B cell (primary cell): ENCODE results near the gene UBE2D1. TPM values are rescaled to one million over a fixed set of nuclear protein-coding genes. Genes with fewer than 3 reads are reported as not detected.

Source experiments
- ATAC-seq: fragments of 200-7000 bp; cut with Tn5 transposase; one replicate; pipeline ENCODE4 v1.10.0; 2021; ENCODE audit warnings: low read depth, mild to moderate bottlenecking, moderate number of reproducible peaks, moderate library complexity
- CTCF ChIA-PET: fragments of 350-600 bp; sonication (Branson Sonifier 250); formaldehyde crosslinking; loops from one replicate; lab custom pipeline; 2021; ENCODE audit warnings: antibody characterized with exemption, inconsistent platforms; lab: Charles Lee
- POLR2A ChIA-PET: fragments of 350-600 bp; sonication (Branson Sonifier 250); formaldehyde crosslinking; loops from one replicate; lab custom pipeline; 2021; ENCODE audit warnings: antibody characterized with exemption; lab: Charles Lee
- DNase-seq: peaks from one replicate; pipeline ENCODE4 v3.0.0; 2013
- H2AFZ ChIP-seq: 2 replicates; pipeline ENCODE4 v1.6.1; 2012; ENCODE audit warnings: mild to moderate bottlenecking, low read depth, low read length; ENCODE audit not compliant: insufficient read depth, poor library complexity, severe bottlenecking
- H3K27ac ChIP-seq, 2 donors: 1 replicate in 1 of 2; 2 replicates in 1 of 2; pipeline ENCODE4 v1.5.1; 2012 to 2013; ENCODE audit warnings: low read length in 2 of 2, mild to moderate bottlenecking in 2 of 2, moderate library complexity in 1 of 2
- H3K27me3 ChIP-seq, 4 experiments: fragments of 200-600 bp in 1 of 4; sonication (generic) in 1 of 4; replicated peaks in 1 of 4; 1 replicate in 2 of 4; 2 replicates in 2 of 4; pipeline versions ENCODE4 v1.6.1 to v1.7.0; 2013 to 2016; ENCODE audit warnings: low read length in 3 of 4, mild to moderate bottlenecking in 2 of 4, mixed read lengths in 1 of 4, moderate library complexity in 1 of 4; ENCODE audit not compliant: insufficient read depth in 4 of 4, control insufficient read depth in 3 of 4; ENCODE audit errors: control extremely low read depth in 1 of 4
- H3K36me3 ChIP-seq, 2 experiments: replicated peaks in 1 of 2; 1 replicate in 1 of 2; 2 replicates in 1 of 2; pipeline versions ENCODE4 v1.6.1 to v1.7.1; 2013; ENCODE audit warnings: low read length in 1 of 2; ENCODE audit not compliant: insufficient read depth in 2 of 2, control insufficient read depth in 1 of 2; ENCODE audit errors: control extremely low read depth in 1 of 2, extremely low read depth in 1 of 2
- H3K4me1 ChIP-seq, 2 donors: fragments of 200-600 bp in 1 of 2; sonication (generic) in 1 of 2; 1 replicate in 1 of 2; 2 replicates in 1 of 2; pipeline versions ENCODE4 v1.5.1 to v1.6.1; 2013 to 2017; ENCODE audit warnings: low read length in 2 of 2; ENCODE audit not compliant: control insufficient read depth in 2 of 2, insufficient read depth in 2 of 2
- H3K4me2 ChIP-seq: replicated peaks from 2 replicates; pipeline ENCODE3; 2012; ENCODE audit warnings: mild to moderate bottlenecking, low read depth, low read length; ENCODE audit not compliant: poor library complexity, severe bottlenecking
- H3K4me3 ChIP-seq, 5 experiments: fragments of 200-600 bp in 1 of 5; sonication (generic) in 1 of 5; 1 replicate in 3 of 5; 2 replicates in 2 of 5; pipeline versions ENCODE4 v1.5.1 to v1.7.0; 2011 to 2016; ENCODE audit warnings: low read length in 4 of 5, mild to moderate bottlenecking in 4 of 5, low read depth in 2 of 5, control low read depth in 1 of 5, moderate library complexity in 1 of 5; ENCODE audit not compliant: insufficient read depth in 1 of 5; ENCODE audit errors: control extremely low read depth in 1 of 5, extremely low read depth in 1 of 5
- H3K79me2 ChIP-seq: fragments of 200-600 bp; sonication (generic); one replicate; pipeline ENCODE4 v1.6.0; 2016; ENCODE audit warnings: low read length; ENCODE audit not compliant: control insufficient read depth, insufficient read depth
- H3K9ac ChIP-seq: fragments of 200-600 bp; sonication (generic); 2 replicates; pipeline ENCODE4 v1.6.1; 2017; ENCODE audit warnings: mild to moderate bottlenecking, low read length, moderate library complexity
- H3K9me3 ChIP-seq, 3 donors: one replicate each; pipeline versions ENCODE4 v1.6.1 to v1.7.1; 2013; ENCODE audit warnings: low read length in 2 of 3; ENCODE audit not compliant: control insufficient read depth in 2 of 3, insufficient read depth in 1 of 3; ENCODE audit errors: control extremely low read depth in 1 of 3
- H4K20me1 ChIP-seq: 2 replicates; pipeline ENCODE4 v1.6.0; 2012; ENCODE audit warnings: mild to moderate bottlenecking, low read length; ENCODE audit not compliant: insufficient read depth, control insufficient read depth, poor library complexity, severe bottlenecking
- H3K27ac Mint-ChIP-seq: one replicate; pipeline ENCODE4 v1.8.0; 2021; ENCODE audit warnings: mixed read lengths
- H3K27me3 Mint-ChIP-seq: one replicate; pipeline ENCODE4 v1.8.0; 2021; ENCODE audit warnings: mixed read lengths
- H3K4me1 Mint-ChIP-seq: one replicate; pipeline ENCODE4 v1.8.0; 2021; ENCODE audit warnings: mixed read lengths
- H3K4me3 Mint-ChIP-seq: one replicate; pipeline ENCODE4 v1.8.0; 2021; ENCODE audit warnings: mixed read lengths
- H3K9me3 Mint-ChIP-seq: one replicate; pipeline ENCODE4 v1.8.0; 2022; ENCODE audit warnings: mixed read lengths; ENCODE audit not compliant: insufficient read depth
- CTCF ChIP-seq: fragments of 200-600 bp; IDR thresholded peaks from one replicate; pipeline ENCODE4 v1.8.0; 2022; ENCODE audit warnings: antibody characterized with exemption, mild to moderate bottlenecking
- EZH2 ChIP-seq: IDR thresholded peaks from 2 replicates; pipeline ENCODE4 v1.6.1; 2012; ENCODE audit warnings: borderline replicate concordance, low read depth, mild to moderate bottlenecking, moderate library complexity, low read length; ENCODE audit not compliant: insufficient read depth, poor library complexity, severe bottlenecking
- WGBS: methylation state at CpG from one replicate; pipeline ENCODE4 v1.1.5; 2013; ENCODE audit warnings: missing lambda C conversion rate; ENCODE audit not compliant: insufficient coverage; 5-methylcytosine and 5-hydroxymethylcytosine counted together
- intact Hi-C: fragments of 100-400 bp; cut with micrococcal nuclease; formaldehyde crosslinking; loops from one replicate; pipeline ENCODE4 v1.10.0; 2022
- polyA plus RNA-seq: library from polyadenylated mRNA; depleted of rRNA; stranded (reverse); fragments of >200 nt; gene quantifications from 2 replicates; pipeline ENCODE4 v1.2.3, GENCODE V29; 2012
- total RNA-seq, 2 donors: library from RNA; stranded (reverse); fragments of 120-200 nt in 1 of 2; gene quantifications; 1 replicate in 1 of 2; 2 replicates in 1 of 2; pipeline versions ENCODE4 v1.2.3 to v1.2.4, GENCODE V29; 2013 to 2022

UBE2D1 gene
- total and polyA plus RNA-seq, 2 donors (not counting 1 experiment from before 2014, with no cell fraction given), result 8.5 to 12.6 TPM

GRCh38 chr10:58358314-58358933, 23.6 kb downstream of the UBE2D1 start:
- POLR2A ChIA-PET, result no interaction called here
- Histone ChIP-seq H3K27me3 (no peaks in the 10 kb centered on the region), H3K4me2 (no peak overlapping the region), H3K27ac (no peak overlapping the region), H4K20me1 (peaks cover 24% of the 10 kb centered on the region), H2AFZ (no peak overlapping the region), H3K4me3 (no peak overlapping the region), H3K9me3 (no peaks in the 10 kb centered on the region), H3K79me2 (peaks cover 47% of the 10 kb centered on the region), H3K4me1 (peaks cover 0 to 23% of the 10 kb centered on the region in 2 donors), H3K36me3 (peaks cover 2 to 8% of the 10 kb centered on the region in 2 experiments), H3K9ac (no peak overlapping the region)
- no peak for TF ChIP-seq EZH2
- TF ChIP-seq CTCF, result no peak
- 100% methylated on average over 1 of the region's 4 CpGs for WGBS
- DNase-seq, result no peak
- intact Hi-C loops, result no loop called here
- Mint-ChIP-seq H3K4me3 (no peak overlapping the region), H3K27ac (no peak overlapping the region), H3K4me1 (peaks cover 26% of the 10 kb centered on the region), H3K9me3 (no peaks in the 10 kb centered on the region), H3K27me3 (no peaks in the 10 kb centered on the region)
- ATAC-seq, result no peak
- CTCF ChIA-PET, result no interaction called here

GRCh38 chr10:58358947-58359346, 24.1 kb downstream of the UBE2D1 start:
- POLR2A ChIA-PET, result no interaction called here
- intact Hi-C loops, result no loop called here
- Histone ChIP-seq H3K4me2 (no peak overlapping the region), H4K20me1 (peaks cover 23% of the 10 kb centered on the region), H2AFZ (no peak overlapping the region), H3K27ac (peak overlapping the region in 1 of 2 donors; percentile 2), H3K79me2 (peaks cover 44% of the 10 kb centered on the region), H3K4me3 (no peak overlapping the region), H3K27me3 (no peaks in the 10 kb centered on the region), H3K9ac (no peak overlapping the region), H3K9me3 (no peaks in the 10 kb centered on the region), H3K4me1 (peaks cover 0 to 23% of the 10 kb centered on the region in 2 donors), H3K36me3 (peaks cover 2 to 13% of the 10 kb centered on the region in 2 experiments)
- CTCF ChIA-PET, result interaction anchor here (0.6 to 2.2 kb wide), 3 partner anchors 59 to 169 kb away, joined by 3 to 6 read pairs (median 3); no protein-coding TSS in a partner anchor
- no CpG with 5 or more reads among the region's 1 CpG for WGBS
- Mint-ChIP-seq H3K27me3 (no peaks in the 10 kb centered on the region), H3K4me1 (peaks cover 26% of the 10 kb centered on the region), H3K9me3 (no peaks in the 10 kb centered on the region), H3K27ac (no peak overlapping the region), H3K4me3 (no peak overlapping the region)
- DNase-seq (no peak), ATAC-seq (no peak)
- TF ChIP-seq CTCF (no peak), EZH2 (no peak)
